HepG2 (cell line): Measurements from ENCODE around the gene GRIN2D. TPM values are rescaled to one million over a fixed set of nuclear protein-coding genes. Genes with fewer than 3 reads are reported as not detected.

Source experiments
- ATAC-seq: fragments of 200-7000 bp; cut with Tn5 transposase; 3 replicates; pipeline ENCODE4 v1.9.1; 2020; ENCODE audit warnings: mild to moderate bottlenecking, moderate library complexity
- BruUV-seq: library from RNA; stranded (reverse); fragments of 400-500 nt; replicated peaks from 2 replicates; lab custom pipeline; 2021; lab: Mats Ljungman, UMichigan
- CTCF ChIA-PET: fragments of 300-600 bp; formaldehyde crosslinking; extraction: SDS; loops from one replicate; lab custom pipeline; 2021; ENCODE audit warnings: low total read pairs, inconsistent platforms, low intra/inter-chr PET ratio; lab: Yijun Ruan, JAX
- POLR2A ChIA-PET: fragments of 350-600 bp; sonication (Branson Sonifier 250); formaldehyde crosslinking; loops from one replicate; lab custom pipeline; 2020; ENCODE audit warnings: antibody characterized with exemption, inconsistent platforms; lab: Yijun Ruan, JAX
- DNase-seq: peaks from one replicate; pipeline ENCODE4 v3.0.0-alpha.2; 2015; ENCODE audit warnings: low spot score
- FAIRE-seq: peaks from 3 replicates; lab custom pipeline; 2011; peaks lifted over from hg19 to GRCh38; lab: Jason Lieb, UNC
- H2AFZ ChIP-seq: one replicate; pipeline ENCODE4 v1.6.1; 2011; ENCODE audit warnings: low read length, inconsistent platforms
- H3K27ac ChIP-seq: fragments of 300-600 bp; 3 replicates; pipeline ENCODE4 v1.8.0; 2011; ENCODE audit warnings: mixed run types, mild to moderate bottlenecking, mixed read lengths, low read length, inconsistent platforms; ENCODE audit not compliant: insufficient read depth; ENCODE audit errors: extremely low read length
- H3K27me3 ChIP-seq, 2 experiments: fragments of 200-600 bp in 1 of 2; 2 replicates in 1 of 2; 3 replicates in 1 of 2; pipeline versions ENCODE4 v1.6.0 to v1.8.0; 2011; ENCODE audit warnings: low read length in 2 of 2, mild to moderate bottlenecking in 2 of 2, moderate library complexity in 2 of 2, inconsistent platforms in 1 of 2; ENCODE audit not compliant: insufficient read depth in 2 of 2, control insufficient read depth in 1 of 2
- H3K36me3 ChIP-seq, 2 experiments: fragments of 200-600 bp in 1 of 2; replicated peaks in 1 of 2; 2 replicates in 1 of 2; 3 replicates in 1 of 2; pipeline versions ENCODE4 v1.5.1 to v1.8.0; 2011; ENCODE audit warnings: low read length in 2 of 2, inconsistent platforms in 1 of 2; ENCODE audit not compliant: insufficient read depth in 2 of 2, control insufficient read depth in 1 of 2
- H3K4me1 ChIP-seq: 2 replicates; pipeline ENCODE4 v1.5.1; 2012; ENCODE audit warnings: low read length, inconsistent platforms; ENCODE audit not compliant: insufficient read depth
- H3K4me2 ChIP-seq: 2 replicates; pipeline ENCODE4 v1.6.0; 2011; ENCODE audit warnings: low read depth, low read length, inconsistent platforms
- H3K4me3 ChIP-seq, 3 experiments: fragments of 200-600 bp in 1 of 3; sonication (generic), shearing (Covaris generic) in 1 of 3; replicated peaks in 1 of 3; 2 replicates each; pipeline ENCODE4 v1.5.1; 2011 to 2016; ENCODE audit warnings: low read length in 3 of 3, inconsistent platforms in 2 of 3, low read depth in 2 of 3, mild to moderate bottlenecking in 2 of 3, control low read depth in 1 of 3, mixed read lengths in 1 of 3; ENCODE audit not compliant: insufficient read depth in 1 of 3
- H3K79me2 ChIP-seq: one replicate; pipeline ENCODE4 v1.6.1; 2011; ENCODE audit warnings: low read length, inconsistent platforms; ENCODE audit not compliant: insufficient read depth
- H3K9ac ChIP-seq: 2 replicates; pipeline ENCODE4 v1.6.0; 2011; ENCODE audit warnings: mild to moderate bottlenecking, low read depth, low read length, inconsistent platforms; ENCODE audit not compliant: insufficient read depth
- H3K9me3 ChIP-seq: 2 replicates; pipeline ENCODE4 v1.5.1; 2012; ENCODE audit warnings: mild to moderate bottlenecking, low read length
- H4K20me1 ChIP-seq: 2 replicates; pipeline ENCODE4 v1.6.0; 2011; ENCODE audit warnings: inconsistent platforms, mild to moderate bottlenecking, low read length, moderate library complexity; ENCODE audit not compliant: insufficient read depth
- ATF7-NPFF ChIP-seq: sonication (generic); formaldehyde crosslinking; IDR thresholded peaks from 2 replicates; pipeline ENCODE4 v1.8.1; 2023; ENCODE audit warnings: mild to moderate bottlenecking, low read depth, missing genetic modification reagents, moderate library complexity
- GABPA ChIP-seq, 2 experiments: IDR thresholded peaks; 2 replicates each; pipeline ENCODE4 v1.6.1; 2011 to 2016; ENCODE audit warnings: low read depth in 2 of 2, low read length in 1 of 2, missing biosample characterization in 1 of 2, missing genetic modification characterization in 1 of 2
- HOXD1 ChIP-seq: sonication (generic); formaldehyde crosslinking; IDR thresholded peaks from 2 replicates; pipeline ENCODE4 v1.5.0; 2020; ENCODE audit warnings: missing genetic modification reagents
- RNF2 ChIP-seq: fragments of 450-650 bp; conservative IDR thresholded peaks from 2 replicates; pipeline ENCODE4 v1.6.1; 2016; ENCODE audit warnings: low read depth
- SP4 ChIP-seq: sonication (generic); formaldehyde crosslinking; IDR thresholded peaks from 2 replicates; pipeline ENCODE4 v1.8.1; 2023; ENCODE audit warnings: mild to moderate bottlenecking, missing genetic modification reagents
- ZNF138 ChIP-seq: sonication (generic); formaldehyde crosslinking; IDR thresholded peaks from 2 replicates; pipeline ENCODE4 v1.5.0; 2020; ENCODE audit warnings: mild to moderate bottlenecking, low read depth, missing genetic modification reagents
- ZNF598 ChIP-seq: sonication (generic); formaldehyde crosslinking; IDR thresholded peaks from 2 replicates; pipeline ENCODE4 v1.5.1; 2020; ENCODE audit warnings: mild to moderate bottlenecking, missing genetic modification reagents, borderline replicate concordance
- ZNF609 ChIP-seq: sonication (generic); formaldehyde crosslinking; IDR thresholded peaks from 2 replicates; pipeline ENCODE4 v1.4.0; 2020; ENCODE audit warnings: mild to moderate bottlenecking, missing genetic modification reagents, borderline replicate concordance
- WGBS: methylation state at CpG from one replicate; pipeline ENCODE4 v1.1.6; 2017; ENCODE audit warnings: low lambda C conversion rate; 5-methylcytosine and 5-hydroxymethylcytosine counted together
- in situ Hi-C: cut with HindIII; loops from 2 replicates; pipeline ENCODE4 v1.10.0; 2017; ENCODE audit warnings: low pct_unique_long_range_greater_than_20kb; ENCODE audit not compliant: extremely low pct_ligation_motif_present
- intact Hi-C: fragments of 100-400 bp; cut with micrococcal nuclease; formaldehyde crosslinking; loops from one replicate; pipeline ENCODE4 v1.10.0; 2022; ENCODE audit not compliant: unreplicated experiment
- polyA plus RNA-seq, 8 experiments: library from polyadenylated mRNA; depleted of rRNA in 3 of 8; stranded (reverse) in 7 of 8; unstranded in 1 of 8; fragments of >200 nt; fragmentation: Illumina TruSeq in 4 of 8; extraction: Trizol in 4 of 8; gene quantifications; 2 replicates each; pipeline versions ENCODE4 v1.2.1 to v1.2.3, GENCODE V29; 2011 to 2016; ENCODE audit warnings: low read depth in 4 of 8, missing spikeins in 1 of 8, mixed read lengths in 1 of 8; ENCODE audit not compliant: insufficient read depth in 1 of 8
- total RNA-seq, 5 experiments: library from RNA; depleted of rRNA; stranded (reverse); fragments of >200 nt; fragmentation: Illumina TruSeq; extraction: Trizol; gene quantifications; 2 replicates each; pipeline ENCODE4 v1.2.3, GENCODE V29; 2016; ENCODE audit warnings: low read depth in 1 of 5
- TF ChIP-seq, protein P1 (sequence below): sonication (generic); formaldehyde crosslinking; IDR thresholded peaks from 2 replicates; pipeline ENCODE4 v1.4.0; 2020; ENCODE audit warnings: missing genetic modification reagents

Gene GRIN2D
- total and polyA plus RNA-seq, 2 of the 13 experiments (the other 11 are each of a cell fraction or from before 2014, with no cell fraction given) = 0.02 to 0.13 TPM

GRCh38 chr19:48363810-48364597, 29.5 kb upstream of the GRIN2D start, which contains the start of the genes SYNGR4 and TMEM143:
Gene SYNGR4 (plus strand): TSS chr19:48364367. CDS start chr19:48365843, 1,476 bp downstream.
Gene TMEM143 (minus strand): TSS chr19:48363940. CDS start chr19:48363920, 20 bp downstream.
- WGBS = 16% methylated on average over 50 of the region's 59 CpGs
- intact Hi-C loops = no loop called here
- FAIRE-seq (peak; percentile 97), DNase-seq (peak; percentile 99), ATAC-seq (peak; percentile 84)
- Histone ChIP-seq H3K4me1 (peaks cover 46% of the 10 kb centered on the region), H3K9me3 (no peaks in the 10 kb centered on the region), H3K36me3 (0 out of 5 replicates have a peak, but pooled peaks cover 0 to 2% of the 10 kb centered on the region in 2 experiments), H3K27me3 (no peaks in the 10 kb centered on the region), H2AFZ (no peak within 1 kb of the TSS), H3K4me2 (peak within 1 kb of the TSS; percentile 99), H3K9ac (peak within 1 kb of the TSS; percentile 96), H3K4me3 (peak within 1 kb of the TSS; percentile 47 to 86 (median 71)), H3K79me2 (no peaks in the 10 kb centered on the region), H3K27ac (peak within 1 kb of the TSS; percentile 96), H4K20me1 (no peaks in the 10 kb centered on the region)
- ChIA-PET POLR2A (interaction anchor here (0.6 to 2.7 kb wide), 17 partner anchors 9 to 255 kb away, joined by 3 to 107 read pairs (median 6); partner anchors contain the start of genes EMP3, GRIN2D, KDELR1 and RPL18), CTCF (interaction anchor here (1.4 kb wide), 1 partner anchor 14 kb away, joined by 4 read pairs; no protein-coding TSS in a partner anchor)
- no TSS peak for BruUV-seq
- in situ Hi-C loops = no loop called here
- TF ChIP-seq GABPA (IDR thresholded peaks at IDR 0.05; ENCODE audit: low read depth, low read length) (no peak), GABPA (CRISPR knock-in tag; IDR thresholded peaks at IDR 0.05; ENCODE audit: low read depth) (peak; percentile 62), RNF2 (peak; percentile 61; the same call in 1 of the 2 replicates), ZNF138 (peak; percentile 85; the same call in 1 of the 2 replicates), ZNF598 (CRISPR knock-in tag) (peak; percentile 7; the same call in 1 of the 2 replicates), ZNF609 (CRISPR knock-in tag) (no peak; the same call in 1 of the 2 replicates), HOXD1 (CRISPR knock-in tag) (0 out of 2 replicates have a peak, but pooled peaks have one; percentile 4), ATF7-NPFF (CRISPR knock-in tag) (peak; percentile 87; the same call in 1 of the 2 replicates), SP4 (peak; percentile 91)
- TF ChIP-seq, protein P1, sequence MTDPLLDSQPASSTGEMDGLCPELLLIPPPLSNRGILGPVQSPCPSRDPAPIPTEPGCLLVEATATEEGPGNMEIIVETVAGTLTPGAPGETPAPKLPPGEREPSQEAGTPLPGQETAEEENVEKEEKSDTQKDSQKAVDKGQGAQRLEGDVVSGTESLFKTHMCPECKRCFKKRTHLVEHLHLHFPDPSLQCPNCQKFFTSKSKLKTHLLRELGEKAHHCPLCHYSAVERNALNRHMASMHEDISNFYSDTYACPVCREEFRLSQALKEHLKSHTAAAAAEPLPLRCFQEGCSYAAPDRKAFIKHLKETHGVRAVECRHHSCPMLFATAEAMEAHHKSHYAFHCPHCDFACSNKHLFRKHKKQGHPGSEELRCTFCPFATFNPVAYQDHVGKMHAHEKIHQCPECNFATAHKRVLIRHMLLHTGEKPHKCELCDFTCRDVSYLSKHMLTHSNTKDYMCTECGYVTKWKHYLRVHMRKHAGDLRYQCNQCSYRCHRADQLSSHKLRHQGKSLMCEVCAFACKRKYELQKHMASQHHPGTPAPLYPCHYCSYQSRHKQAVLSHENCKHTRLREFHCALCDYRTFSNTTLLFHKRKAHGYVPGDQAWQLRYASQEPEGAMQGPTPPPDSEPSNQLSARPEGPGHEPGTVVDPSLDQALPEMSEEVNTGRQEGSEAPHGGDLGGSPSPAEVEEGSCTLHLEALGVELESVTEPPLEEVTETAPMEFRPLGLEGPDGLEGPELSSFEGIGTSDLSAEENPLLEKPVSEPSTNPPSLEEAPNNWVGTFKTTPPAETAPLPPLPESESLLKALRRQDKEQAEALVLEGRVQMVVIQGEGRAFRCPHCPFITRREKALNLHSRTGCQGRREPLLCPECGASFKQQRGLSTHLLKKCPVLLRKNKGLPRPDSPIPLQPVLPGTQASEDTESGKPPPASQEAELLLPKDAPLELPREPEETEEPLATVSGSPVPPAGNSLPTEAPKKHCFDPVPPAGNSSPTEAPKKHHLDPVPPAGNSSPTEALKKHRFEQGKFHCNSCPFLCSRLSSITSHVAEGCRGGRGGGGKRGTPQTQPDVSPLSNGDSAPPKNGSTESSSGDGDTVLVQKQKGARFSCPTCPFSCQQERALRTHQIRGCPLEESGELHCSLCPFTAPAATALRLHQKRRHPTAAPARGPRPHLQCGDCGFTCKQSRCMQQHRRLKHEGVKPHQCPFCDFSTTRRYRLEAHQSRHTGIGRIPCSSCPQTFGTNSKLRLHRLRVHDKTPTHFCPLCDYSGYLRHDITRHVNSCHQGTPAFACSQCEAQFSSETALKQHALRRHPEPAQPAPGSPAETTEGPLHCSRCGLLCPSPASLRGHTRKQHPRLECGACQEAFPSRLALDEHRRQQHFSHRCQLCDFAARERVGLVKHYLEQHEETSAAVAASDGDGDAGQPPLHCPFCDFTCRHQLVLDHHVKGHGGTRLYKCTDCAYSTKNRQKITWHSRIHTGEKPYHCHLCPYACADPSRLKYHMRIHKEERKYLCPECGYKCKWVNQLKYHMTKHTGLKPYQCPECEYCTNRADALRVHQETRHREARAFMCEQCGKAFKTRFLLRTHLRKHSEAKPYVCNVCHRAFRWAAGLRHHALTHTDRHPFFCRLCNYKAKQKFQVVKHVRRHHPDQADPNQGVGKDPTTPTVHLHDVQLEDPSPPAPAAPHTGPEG (CRISPR knock-in tag) = 0 out of 2 replicates have a peak, but pooled peaks have one; percentile 33
